Measurements from ENCODE around the gene EGFL6.

EGFL6 gene

GRCh38 chrX:13535376-13536165 lies 33.8 kb upstream of the EGFL6 start:
- intact Hi-C loops (cut with DNase I; ENCODE audit: low total_unique reads) = no loop called here
- DNase-seq = no peak
- no peak overlapping the region for H3K4me3 ChIP-seq
- no peaks in the 10 kb centered on the region for H3K9me3 ChIP-seq
- no peak for TF ChIP-seq CTCF (IDR thresholded peaks at IDR 0.05)
- no peak overlapping the region for H3K27ac ChIP-seq
- H3K4me1 ChIP-seq = no peaks in the 10 kb centered on the region
- H3K27me3 ChIP-seq = no peaks in the 10 kb centered on the region
- no peaks in the 10 kb centered on the region for H3K36me3 ChIP-seq

- H3K36me3 ChIP-seq = no peaks in the 10 kb centered on the region
- no peak for DNase-seq
- intact Hi-C loops (cut with DNase I; ENCODE audit: low total_unique reads) = no loop called here
- TF ChIP-seq CTCF (IDR thresholded peaks at IDR 0.05) = no peak
- H3K4me3 ChIP-seq = no peak overlapping the region
- H3K27me3 ChIP-seq = no peaks in the 10 kb centered on the region
- no peaks in the 10 kb centered on the region for H3K9me3 ChIP-seq
- H3K27ac ChIP-seq = no peak overlapping the region
- H3K4me1 ChIP-seq = no peaks in the 10 kb centered on the region
Measured at GRCh38 chrX:13536551-13536950, 32.9 kb upstream of the EGFL6 start.

GRCh38 chrX:13538414-13538813 lies 31.0 kb upstream of the EGFL6 start:
- no peak overlapping the region for H3K4me3 ChIP-seq
- no peaks in the 10 kb centered on the region for H3K4me1 ChIP-seq
- TF ChIP-seq CTCF (IDR thresholded peaks at IDR 0.05) = no peak
- DNase-seq = no peak
- H3K27ac ChIP-seq = no peak overlapping the region
- no peaks in the 10 kb centered on the region for H3K27me3 ChIP-seq
- H3K36me3 ChIP-seq = no peaks in the 10 kb centered on the region
- no peaks in the 10 kb centered on the region for H3K9me3 ChIP-seq
- intact Hi-C loops (cut with DNase I; ENCODE audit: low total_unique reads) = no loop called here

- Histone ChIP-seq H3K4me1 (no peaks in the 10 kb centered on the region), H3K27ac (no peak overlapping the region), H3K9me3 (no peaks in the 10 kb centered on the region), H3K27me3 (no peaks in the 10 kb centered on the region), H3K36me3 (no peaks in the 10 kb centered on the region), H3K4me3 (no peak overlapping the region)
- no peak for DNase-seq
- TF ChIP-seq CTCF (IDR thresholded peaks at IDR 0.05) = no peak
- intact Hi-C loops (cut with DNase I; ENCODE audit: low total_unique reads) = no loop called here
Measured at GRCh38 chrX:13540602-13541001, 28.8 kb upstream of the EGFL6 start.

- Histone ChIP-seq H3K4me3 (no peak overlapping the region), H3K27me3 (no peaks in the 10 kb centered on the region), H3K27ac (no peak overlapping the region), H3K9me3 (no peaks in the 10 kb centered on the region), H3K4me1 (no peaks in the 10 kb centered on the region), H3K36me3 (no peaks in the 10 kb centered on the region)
- intact Hi-C loops (cut with DNase I; ENCODE audit: low total_unique reads) = no loop called here
- TF ChIP-seq CTCF (IDR thresholded peaks at IDR 0.05) = no peak
- no peak for DNase-seq
Measured at GRCh38 chrX:13545726-13546125, 23.7 kb upstream of the EGFL6 start.
